Activated naive CD4-positive, alpha-beta T cell treated with anti-CD3 and anti-CD28 coated beads for 36 hours (primary cell): ENCODE results near the gene NMRK2. TPM values are rescaled to one million over a fixed set of nuclear protein-coding genes. Genes with fewer than 3 reads are reported as not detected.

Source experiments
- CTCF ChIA-PET: fragments of 350-600 bp; sonication (Branson Sonifier 250); formaldehyde crosslinking; loops from one replicate; lab custom pipeline; 2021; ENCODE audit warnings: antibody characterized with exemption; lab: Charles Lee
- DNase-seq: peaks from one replicate; pipeline ENCODE4 v3.0.0-alpha.2; 2020
- H3K27ac Mint-ChIP-seq: one replicate; pipeline ENCODE4 v1.8.0; 2021; ENCODE audit warnings: mild to moderate bottlenecking, mixed read lengths
- H3K27me3 Mint-ChIP-seq: one replicate; pipeline ENCODE4 v1.8.0; 2021; ENCODE audit warnings: low read depth, mixed read lengths
- H3K36me3 Mint-ChIP-seq: one replicate; pipeline ENCODE4 v1.8.0; 2021; ENCODE audit warnings: low read depth, mixed read lengths
- H3K4me1 Mint-ChIP-seq: one replicate; pipeline ENCODE4 v1.8.0; 2021; ENCODE audit warnings: low read depth, mixed read lengths
- H3K4me3 Mint-ChIP-seq: one replicate; pipeline ENCODE4 v1.8.0; 2021; ENCODE audit warnings: mild to moderate bottlenecking, moderate library complexity, mixed read lengths
- H3K9me3 Mint-ChIP-seq: one replicate; pipeline ENCODE4 v1.8.0; 2021; ENCODE audit warnings: mixed read lengths
- intact Hi-C: fragments of 100-400 bp; cut with micrococcal nuclease; formaldehyde crosslinking; loops from one replicate; pipeline ENCODE4 v1.15.1; 2023
- total RNA-seq, 2 experiments: library from RNA; stranded (reverse); gene quantifications; one replicate each; pipeline ENCODE4 v1.2.3, GENCODE V29; 2021

Gene NMRK2
- total RNA-seq, 2 experiments from 2014 or later = not detected

DNA sequence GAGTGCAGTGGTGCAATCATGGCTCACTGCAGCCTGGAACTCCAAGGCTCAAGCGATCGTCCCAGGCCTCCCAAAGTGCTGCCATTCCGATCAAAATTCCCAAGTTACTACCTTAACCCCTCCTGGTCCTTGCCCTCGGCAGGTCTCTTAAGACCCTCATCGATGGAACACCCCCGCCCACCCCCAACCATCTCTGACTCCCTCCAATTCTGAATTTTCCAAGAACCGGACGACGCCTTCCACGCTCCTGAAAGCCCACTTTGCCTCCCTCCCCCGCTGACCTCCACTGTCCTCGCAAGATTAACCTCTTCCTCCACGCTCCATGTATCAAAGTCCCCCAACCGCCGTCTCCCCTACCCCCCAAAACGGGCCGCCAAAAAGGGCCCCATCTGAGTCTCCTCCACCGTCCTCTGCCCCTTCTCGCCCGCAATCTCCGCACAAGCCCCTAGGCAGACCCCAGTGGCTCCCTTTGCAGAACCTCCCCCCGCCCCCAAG, 37.5 kb downstream of the NMRK2 start:
- H3K27ac Mint-ChIP-seq = peak overlapping the region; percentile 15
- intact Hi-C loops = loop anchor here (2.0 to 5.0 kb wide), 2 partner anchors 16 to 208 kb away; partner anchors contain the start of genes APBA3 and MRPL54
- no peaks in the 10 kb centered on the region for H3K27me3 Mint-ChIP-seq
- CTCF ChIA-PET = interaction anchor here (0.7 to 1.3 kb wide), 3 partner anchors 15 to 221 kb away, joined by 3 read pairs; partner anchors contain the start of gene EEF2
- no peak for DNase-seq
- peak overlapping the region; percentile 84 for H3K4me3 Mint-ChIP-seq
- H3K9me3 Mint-ChIP-seq = no peaks in the 10 kb centered on the region
- peaks cover 22% of the 10 kb centered on the region for H3K4me1 Mint-ChIP-seq
- H3K36me3 Mint-ChIP-seq = peaks cover 5% of the 10 kb centered on the region

DNA sequence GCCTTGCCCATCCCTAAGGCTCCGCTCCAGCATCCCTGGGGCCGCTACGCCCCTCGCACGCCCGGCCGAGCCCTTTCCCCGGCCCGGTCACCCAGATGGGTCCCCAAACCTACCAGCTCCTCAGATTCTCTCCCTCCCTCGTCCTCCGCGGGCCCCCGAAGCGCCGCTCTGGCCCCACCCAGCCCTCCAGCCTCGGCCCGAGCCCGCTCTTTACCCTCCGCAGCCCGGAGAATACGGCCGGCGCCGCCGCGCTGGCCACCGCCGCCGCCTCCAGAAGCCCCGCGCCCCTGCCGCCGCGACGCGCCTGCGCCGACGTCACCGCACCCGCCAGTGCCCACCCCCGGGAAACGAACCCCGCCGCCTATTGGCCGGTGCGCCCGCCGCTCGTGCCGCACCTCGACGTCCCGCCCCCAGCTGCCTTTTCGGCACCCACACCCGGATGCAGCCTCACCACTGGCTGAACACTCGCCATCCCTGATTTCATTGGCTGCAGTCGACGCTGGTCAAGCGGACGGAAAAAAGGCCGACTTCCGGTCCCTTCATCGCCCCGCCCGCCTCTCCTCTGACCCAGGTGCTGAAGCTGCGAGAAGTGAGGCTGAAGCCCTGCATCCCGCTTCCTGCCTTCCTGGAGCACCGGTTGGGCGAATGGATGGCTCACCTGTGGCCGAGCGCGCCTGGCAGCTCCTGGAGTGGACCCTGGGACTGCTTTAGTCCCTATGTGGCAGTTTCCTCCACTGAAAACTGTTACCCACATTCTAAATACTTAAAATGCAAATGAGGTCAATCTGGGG, 38.1 kb downstream of the NMRK2 start, which contains the start of gene DAPK3:
TSS of gene DAPK3 (minus strand) at position 292 of the 791 bp plus-strand sequence. CDS start 1,364 bp downstream, outside the sequence.
- peak within 1 kb of the TSS; percentile 84 for H3K4me3 Mint-ChIP-seq
- intact Hi-C loops = loop anchor here (2.0 to 5.0 kb wide), 2 partner anchors 16 to 209 kb away; partner anchors contain the start of genes APBA3 and MRPL54
- H3K27me3 Mint-ChIP-seq = no peaks in the 10 kb centered on the region
- no peaks in the 10 kb centered on the region for H3K9me3 Mint-ChIP-seq
- H3K36me3 Mint-ChIP-seq = peaks cover 10% of the 10 kb centered on the region
- H3K4me1 Mint-ChIP-seq = peaks cover 22% of the 10 kb centered on the region
- peak within 1 kb of the TSS; percentile 44 for H3K27ac Mint-ChIP-seq
- DNase-seq = peak; percentile 96
- CTCF ChIA-PET = interaction anchor here (0.7 to 1.3 kb wide), 2 partner anchors 15 to 17 kb away, joined by 3 read pairs; partner anchors contain the start of gene EEF2

DNA sequence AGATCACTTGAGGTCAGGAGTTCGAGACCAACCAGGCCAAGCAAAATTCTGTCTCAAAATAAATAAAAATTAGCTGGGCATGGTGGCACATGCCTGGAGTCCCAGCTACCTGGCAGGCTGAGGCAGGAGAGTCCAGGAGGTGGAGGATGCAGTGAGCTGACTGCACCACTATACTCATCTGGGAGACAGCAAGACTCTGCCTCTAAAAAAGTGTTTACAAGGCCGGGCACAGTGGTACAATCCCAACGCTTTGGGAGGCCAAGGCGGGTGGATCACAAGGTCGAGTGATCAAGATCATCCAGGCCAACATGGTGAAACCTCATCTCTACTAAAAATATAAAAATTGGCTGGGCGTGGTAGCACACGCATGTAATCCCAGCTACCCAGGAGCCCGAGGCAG, 42.3 kb downstream of the NMRK2 start:
- Mint-ChIP-seq H3K36me3 (peaks cover 31% of the 10 kb centered on the region), H3K4me1 (peaks cover 14% of the 10 kb centered on the region)
- DNase-seq = no peak

DNA sequence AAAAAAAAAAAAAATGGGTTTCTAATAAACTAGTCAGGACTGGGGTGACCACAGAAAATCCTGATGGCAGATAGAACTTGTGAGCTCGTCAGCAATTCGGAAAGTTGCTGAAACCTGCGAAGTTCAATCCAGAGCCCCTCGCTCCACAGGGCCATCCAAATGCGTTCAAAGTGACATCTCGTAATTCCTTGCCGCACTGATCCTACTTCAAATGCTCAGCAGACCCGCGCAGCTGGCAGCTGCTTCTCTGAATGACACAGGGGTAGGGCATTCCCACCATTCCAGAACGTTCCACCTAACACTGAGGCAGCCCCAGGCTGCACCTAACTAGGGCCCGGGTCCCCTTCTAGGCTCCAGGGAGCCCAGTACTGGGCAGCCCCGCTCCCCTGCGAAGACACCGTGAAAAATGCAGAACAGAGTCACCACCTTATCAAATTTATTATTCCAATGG, 42.8 kb downstream of the NMRK2 start:
- CTCF ChIA-PET = interaction anchor here (0.8 kb wide), 1 partner anchor 164 kb away, joined by 3 read pairs; no protein-coding TSS in a partner anchor
- no peak overlapping the region for H3K4me3 Mint-ChIP-seq
- peak overlapping the region; percentile 59 for H3K27ac Mint-ChIP-seq
- intact Hi-C loops = no loop called here
- peaks cover 31% of the 10 kb centered on the region for H3K36me3 Mint-ChIP-seq
- H3K27me3 Mint-ChIP-seq = no peaks in the 10 kb centered on the region
- H3K9me3 Mint-ChIP-seq = no peaks in the 10 kb centered on the region
- DNase-seq = no peak
- peaks cover 11% of the 10 kb centered on the region for H3K4me1 Mint-ChIP-seq

More for the DNA sequence above, 42.3 kb downstream of the NMRK2 start:
- Mint-ChIP-seq H3K9me3 (no peaks in the 10 kb centered on the region), H3K27me3 (no peaks in the 10 kb centered on the region), H3K4me3 (no peak overlapping the region), H3K27ac (peak overlapping the region; percentile 59)
- CTCF ChIA-PET = interaction anchor here (0.8 kb wide), 1 partner anchor 164 kb away, joined by 3 read pairs; no protein-coding TSS in a partner anchor
- intact Hi-C loops = no loop called here

DNA sequence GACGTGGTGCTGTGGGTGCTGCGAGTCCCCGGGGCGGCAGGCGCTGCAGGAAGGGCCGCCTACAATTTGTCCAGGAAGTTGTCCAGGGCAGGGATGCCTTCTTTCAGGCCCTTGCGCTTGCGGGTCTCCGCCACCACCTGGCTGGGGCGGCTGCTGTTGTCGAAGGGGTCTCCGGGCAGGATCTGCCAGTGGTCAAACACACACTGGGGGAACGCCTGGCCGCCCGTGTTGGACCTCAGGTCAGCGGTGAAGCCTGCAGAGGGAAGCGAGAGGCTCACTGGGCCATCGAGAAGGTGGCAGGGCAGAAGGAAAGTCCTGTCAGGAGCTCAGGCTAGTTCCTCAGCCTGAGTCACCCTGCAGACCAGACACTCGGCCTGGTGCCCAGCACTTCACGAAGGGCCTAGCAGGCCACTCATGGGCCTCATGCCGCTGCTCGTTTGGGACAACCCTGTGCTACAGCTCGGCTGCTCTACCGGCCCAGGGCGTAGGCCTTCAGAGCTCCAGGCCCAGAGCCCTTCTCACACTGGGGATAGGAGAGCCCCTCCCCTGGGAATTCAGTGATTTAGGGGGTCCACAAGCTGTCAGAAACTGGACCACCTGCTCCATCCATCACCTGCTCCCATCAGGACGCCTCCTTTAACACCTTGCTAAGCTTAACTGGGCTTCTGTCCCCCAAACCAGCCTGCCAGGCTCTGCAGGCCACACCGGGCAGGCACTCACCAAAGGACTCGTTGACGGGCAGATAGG, 43.8 kb downstream of the NMRK2 start:
- Mint-ChIP-seq H3K4me3 (no peak overlapping the region), H3K4me1 (peaks cover 16% of the 10 kb centered on the region), H3K27ac (no peak overlapping the region)

DNA sequence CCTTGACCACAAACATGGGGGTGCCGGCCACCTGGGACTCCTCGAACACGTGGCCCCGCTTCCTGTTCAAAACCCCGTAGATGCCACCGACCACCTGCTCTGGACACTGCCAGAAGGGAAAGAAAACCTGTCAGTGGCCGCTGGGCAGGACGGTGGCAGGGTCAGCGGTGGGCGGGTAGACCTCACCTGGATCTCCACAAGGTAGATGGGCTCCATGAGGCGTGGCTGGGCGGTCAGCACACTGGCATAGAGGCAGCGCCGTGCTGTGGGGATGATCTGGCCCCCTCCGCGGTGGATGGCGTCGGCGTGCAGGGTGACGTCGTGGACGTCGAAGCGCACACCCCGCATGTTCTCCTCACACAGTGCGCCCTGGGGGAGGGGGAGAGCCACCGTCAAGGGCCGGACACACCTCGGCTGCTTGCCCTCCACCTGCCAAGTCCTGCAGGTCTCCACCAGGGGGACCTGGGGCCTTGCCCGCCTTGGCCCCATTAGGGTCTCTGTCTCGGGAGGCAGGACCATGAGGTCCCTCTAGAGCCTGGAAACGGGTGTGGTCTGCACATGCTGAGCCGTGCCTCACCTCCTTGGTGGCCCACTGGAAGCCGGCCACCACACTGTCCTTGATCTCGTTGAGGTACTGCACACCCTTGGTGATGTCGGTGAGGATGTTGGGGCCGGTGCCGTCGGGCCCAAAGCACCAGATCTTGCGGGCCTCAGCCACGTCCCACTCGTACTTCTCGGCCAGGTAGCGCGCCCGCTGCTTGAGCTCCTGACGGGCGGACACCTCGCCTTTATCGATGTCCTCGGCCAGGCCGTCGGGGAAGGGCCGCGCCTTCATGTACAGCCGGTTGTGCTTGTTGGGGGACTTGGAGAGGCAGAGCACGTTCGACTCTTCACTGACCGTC, 44.6 kb downstream of the NMRK2 start:
- Mint-ChIP-seq H3K4me3 (no peak overlapping the region), H3K36me3 (peaks cover 47% of the 10 kb centered on the region), H3K27me3 (no peaks in the 10 kb centered on the region), H3K27ac (no peak overlapping the region), H3K9me3 (no peaks in the 10 kb centered on the region), H3K4me1 (peaks cover 21% of the 10 kb centered on the region)
- no peak for DNase-seq
- intact Hi-C loops = no loop called here
- CTCF ChIA-PET = no interaction called here

More for the DNA sequence above, 43.8 kb downstream of the NMRK2 start:
- no peaks in the 10 kb centered on the region for H3K27me3 Mint-ChIP-seq
- no peaks in the 10 kb centered on the region for H3K9me3 Mint-ChIP-seq
- peaks cover 40% of the 10 kb centered on the region for H3K36me3 Mint-ChIP-seq
- no peak for DNase-seq
- intact Hi-C loops = no loop called here
- CTCF ChIA-PET = no interaction called here

DNA sequence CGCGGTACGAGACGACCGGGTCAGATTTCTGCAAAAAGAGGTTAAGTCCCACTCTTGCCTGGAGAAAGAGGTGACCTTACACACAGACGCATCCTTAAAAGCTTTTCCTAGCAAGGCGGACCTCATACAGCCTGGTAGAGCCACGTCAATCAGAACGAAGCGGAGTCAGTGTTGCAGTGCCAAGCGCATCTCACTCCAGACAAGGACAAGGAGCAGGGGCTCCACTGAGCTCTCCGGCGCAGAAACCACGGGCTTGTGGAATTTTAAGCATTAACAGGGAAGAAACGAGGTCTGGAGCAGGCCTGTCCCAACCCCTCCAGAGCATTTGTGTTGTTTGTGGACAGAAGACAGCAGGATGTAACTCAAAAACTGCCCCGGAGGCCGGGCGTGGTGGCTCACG, 45.3 kb downstream of the NMRK2 start:
- DNase-seq = no peak
- Mint-ChIP-seq H3K9me3 (no peaks in the 10 kb centered on the region), H3K4me3 (no peak overlapping the region), H3K27ac (no peak overlapping the region), H3K4me1 (peaks cover 28% of the 10 kb centered on the region), H3K27me3 (no peaks in the 10 kb centered on the region), H3K36me3 (peaks cover 54% of the 10 kb centered on the region)
- intact Hi-C loops = no loop called here
- CTCF ChIA-PET = interaction anchor here (1.4 kb wide), 1 partner anchor 9 kb away, joined by 10 read pairs; no protein-coding TSS in a partner anchor

DNA sequence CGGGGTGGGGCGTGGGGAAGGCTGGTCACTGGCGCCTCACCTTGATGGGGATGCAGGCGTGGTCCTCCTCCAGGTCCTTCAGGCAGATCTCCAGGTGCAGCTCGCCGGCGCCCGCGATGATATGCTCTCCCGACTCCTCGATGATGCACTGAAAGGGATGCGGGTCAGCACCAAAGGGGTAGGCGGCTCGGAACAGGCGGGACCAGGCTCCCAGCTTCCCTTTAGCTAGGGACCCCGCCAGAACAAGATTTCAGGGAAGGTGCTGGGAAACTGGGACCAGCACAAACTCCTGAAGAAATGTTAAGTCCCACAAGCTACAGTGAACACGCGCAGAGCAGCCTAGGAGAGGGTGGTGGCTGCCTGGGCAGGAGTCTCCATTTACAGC, 46.4 kb downstream of the NMRK2 start:
- intact Hi-C loops = no loop called here

DNA sequence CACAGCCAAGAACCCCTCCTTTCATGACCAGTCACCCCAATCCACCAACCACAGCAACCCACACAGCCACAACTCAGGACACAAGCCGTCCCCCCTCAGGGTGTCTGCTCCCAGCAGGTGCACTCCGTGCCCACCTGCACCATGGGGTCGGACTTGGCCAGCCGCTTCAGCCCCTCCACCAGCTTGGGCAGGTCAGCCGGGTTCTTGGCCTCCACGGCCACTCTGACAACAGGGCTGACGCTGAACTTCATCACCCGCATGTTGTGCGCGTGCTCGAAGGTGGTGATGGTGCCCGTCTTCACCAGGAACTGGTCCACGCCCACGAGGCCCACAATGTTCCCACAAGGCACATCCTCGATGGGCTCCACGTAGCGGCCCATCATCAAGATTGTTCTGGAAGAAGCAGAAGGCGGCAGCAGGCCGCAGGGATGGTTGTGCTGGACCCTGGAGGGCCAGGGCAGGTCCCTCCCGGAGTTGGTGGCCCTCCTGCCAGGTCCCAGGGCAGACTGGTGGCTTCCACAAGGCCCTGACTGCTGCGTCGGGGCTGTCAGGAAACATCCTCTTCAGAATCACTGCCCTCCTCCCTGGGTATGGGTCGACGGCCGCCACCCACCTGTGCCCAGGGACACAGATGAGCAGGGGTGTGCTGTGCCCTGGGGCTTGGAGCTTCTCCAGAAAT, 46.9 kb downstream of the NMRK2 start:
- intact Hi-C loops = no loop called here
- DNase-seq = no peak
- Mint-ChIP-seq H3K27me3 (no peaks in the 10 kb centered on the region), H3K9me3 (no peaks in the 10 kb centered on the region), H3K4me3 (no peak overlapping the region), H3K27ac (no peak overlapping the region), H3K36me3 (peaks cover 70% of the 10 kb centered on the region), H3K4me1 (peaks cover 43% of the 10 kb centered on the region)
- CTCF ChIA-PET = interaction anchor here (1.4 kb wide), 1 partner anchor 8 kb away, joined by 10 read pairs; no protein-coding TSS in a partner anchor

More for the DNA sequence above, 46.4 kb downstream of the NMRK2 start:
- CTCF ChIA-PET = interaction anchor here (1.4 kb wide), 1 partner anchor 8 kb away, joined by 10 read pairs; no protein-coding TSS in a partner anchor
- H3K27ac Mint-ChIP-seq = peak overlapping the region; percentile 30
- no peaks in the 10 kb centered on the region for H3K27me3 Mint-ChIP-seq
- no peak for DNase-seq
- no peak overlapping the region for H3K4me3 Mint-ChIP-seq
- peaks cover 65% of the 10 kb centered on the region for H3K36me3 Mint-ChIP-seq
- peaks cover 39% of the 10 kb centered on the region for H3K4me1 Mint-ChIP-seq
- no peaks in the 10 kb centered on the region for H3K9me3 Mint-ChIP-seq

DNA sequence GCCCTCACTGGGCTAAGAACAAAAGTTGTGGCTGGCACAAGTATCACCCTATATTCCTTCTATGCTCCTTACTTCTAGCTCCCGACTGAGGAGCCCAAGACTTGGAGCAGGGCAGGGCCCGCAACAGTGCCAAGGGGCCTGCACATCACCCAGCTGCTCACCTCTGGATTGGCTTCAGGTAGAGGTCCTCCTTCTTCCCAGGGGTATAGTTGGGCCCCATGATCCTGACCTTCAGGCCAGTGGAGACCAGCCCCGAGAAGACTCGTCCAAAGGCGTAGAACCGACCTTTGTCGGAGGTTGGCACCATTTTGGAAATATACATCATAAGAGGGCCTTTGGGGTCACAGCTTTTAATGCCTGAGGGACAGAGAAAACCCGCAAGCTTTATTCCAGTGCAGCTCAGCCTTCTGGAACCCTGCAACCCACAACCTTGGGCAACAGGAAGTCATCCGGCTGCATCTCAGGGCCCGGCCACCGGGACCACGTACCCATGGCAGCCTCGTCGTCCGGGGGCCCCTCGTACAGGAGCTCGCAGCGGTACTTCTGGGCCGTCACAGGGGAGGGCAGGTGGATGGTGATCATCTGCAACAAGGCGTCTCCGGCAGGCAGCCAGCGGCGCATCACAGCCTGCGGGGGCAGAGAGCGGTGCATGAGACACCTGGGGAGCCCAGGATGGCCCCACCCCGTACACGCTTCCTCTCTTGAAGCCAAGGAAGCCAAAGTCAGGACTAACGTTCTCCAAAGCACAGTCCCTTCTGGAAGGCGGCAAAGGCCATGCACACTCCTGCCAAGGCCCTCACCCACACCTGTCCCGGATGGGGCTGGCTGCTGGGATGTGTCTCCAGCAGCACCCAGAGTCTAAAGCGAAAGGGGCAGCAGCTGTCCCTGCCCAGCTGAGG, 47.7 kb downstream of the NMRK2 start:
- H3K4me1 Mint-ChIP-seq = peaks cover 46% of the 10 kb centered on the region
- H3K27me3 Mint-ChIP-seq = no peaks in the 10 kb centered on the region
- peaks cover 73% of the 10 kb centered on the region for H3K36me3 Mint-ChIP-seq
- no peak overlapping the region for H3K4me3 Mint-ChIP-seq
- H3K27ac Mint-ChIP-seq = no peak overlapping the region
- no peaks in the 10 kb centered on the region for H3K9me3 Mint-ChIP-seq
- CTCF ChIA-PET = no interaction called here
- no peak for DNase-seq
- intact Hi-C loops = no loop called here
